HG02973 (cell line): ENCODE data around the gene WEE1.
A peak's percentile ranks its signal among the peaks of the same experiment; 100 is the strongest.
"Not testable (repeated sequence)": the region's sequence is repeated elsewhere in the genome, so short reads cannot be mapped to it uniquely, and the experiment has no call there.

Experiments
- ATAC-seq: cut with Tn5 transposase; IDR thresholded peaks from one replicate; pipeline ENCODE4 v1.9.1; 2021; ENCODE audit warnings: moderate library complexity; ENCODE audit not compliant: unreplicated experiment

The WEE1 gene

DNA sequence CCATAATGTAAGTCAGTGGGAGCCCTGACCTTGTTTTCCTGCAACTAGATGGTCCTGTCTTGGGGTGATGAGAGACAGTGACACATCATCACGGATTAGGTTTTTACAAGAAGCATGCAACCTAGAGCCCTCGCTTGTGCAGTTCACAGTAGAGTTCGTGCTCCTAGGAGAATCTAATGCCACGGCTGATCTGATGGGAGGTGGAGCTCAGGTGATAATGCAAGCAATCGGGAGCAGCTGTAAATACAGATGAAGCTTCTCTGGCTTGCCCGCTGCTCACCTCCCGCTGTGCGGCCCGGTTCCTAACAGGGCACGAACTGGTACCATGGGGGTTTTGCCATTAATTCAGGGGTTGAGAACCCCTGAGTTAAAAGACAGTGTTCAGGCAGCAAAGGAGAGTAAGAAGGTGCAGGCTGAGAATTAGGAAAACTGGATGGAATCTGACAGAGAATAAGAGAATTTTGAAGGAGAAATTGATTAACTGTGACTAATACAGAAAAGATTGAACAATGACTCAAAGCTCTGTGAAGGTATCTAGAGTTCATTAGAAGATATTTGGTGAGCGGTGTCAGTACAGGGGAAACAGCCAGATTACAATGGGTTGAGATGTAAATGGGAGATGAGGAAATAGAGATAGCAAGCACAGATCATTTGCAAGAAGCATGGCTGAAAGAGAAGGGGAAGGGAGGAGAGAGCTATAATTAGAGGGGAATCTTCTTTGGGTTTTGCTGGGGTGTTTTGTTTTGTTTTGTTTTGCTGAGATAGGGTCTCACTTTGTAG, 21.0 kb downstream of the WEE1 start:
- no peak for ATAC-seq

DNA sequence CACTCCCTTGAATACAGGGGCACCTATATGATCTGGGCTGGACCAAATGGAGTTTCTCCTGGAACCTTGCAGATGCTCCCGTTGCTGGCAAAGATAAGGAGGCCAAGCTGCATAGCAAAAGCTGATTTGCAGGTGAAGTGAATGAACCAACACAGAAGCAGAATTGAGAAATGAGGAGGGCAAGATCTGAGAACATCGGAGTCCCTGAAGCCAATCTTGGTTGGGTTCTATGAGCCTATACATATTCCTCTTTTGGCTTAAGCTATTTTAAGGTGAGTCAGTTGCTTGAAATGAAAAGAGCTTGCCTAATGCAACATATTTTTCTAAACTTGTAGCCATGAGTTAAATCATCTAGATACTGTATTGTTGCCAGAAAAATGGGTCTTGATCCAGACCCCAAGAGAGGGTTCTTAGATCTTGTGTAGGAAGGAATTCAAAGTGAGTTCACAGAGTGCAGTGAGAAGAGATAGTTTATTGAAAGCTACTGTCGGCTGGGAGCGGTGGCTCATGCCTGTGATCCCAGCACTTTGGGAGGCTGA, 23.5 kb downstream of the WEE1 start:
- ATAC-seq = no peak

DNA sequence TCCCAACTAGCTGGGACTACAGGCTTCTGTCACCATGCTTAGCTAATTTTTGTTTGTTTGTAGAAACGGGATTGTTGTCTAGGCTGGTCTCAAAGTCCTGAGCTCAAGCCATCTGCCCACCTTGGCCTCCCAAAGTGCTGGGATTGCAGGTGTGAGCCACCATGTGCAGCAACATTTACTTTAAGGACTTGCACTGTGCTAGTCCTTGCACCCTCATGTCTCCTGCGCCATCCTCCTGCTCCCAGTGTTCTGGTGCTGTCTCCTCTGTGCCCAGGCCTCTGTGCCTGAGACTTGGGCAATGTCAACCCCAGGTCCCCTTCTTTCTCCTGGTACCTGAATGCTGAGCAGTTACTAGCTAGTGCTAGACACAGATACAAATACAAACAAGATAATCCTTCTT, 26.7 kb downstream of the WEE1 start:
- ATAC-seq = no peak

DNA sequence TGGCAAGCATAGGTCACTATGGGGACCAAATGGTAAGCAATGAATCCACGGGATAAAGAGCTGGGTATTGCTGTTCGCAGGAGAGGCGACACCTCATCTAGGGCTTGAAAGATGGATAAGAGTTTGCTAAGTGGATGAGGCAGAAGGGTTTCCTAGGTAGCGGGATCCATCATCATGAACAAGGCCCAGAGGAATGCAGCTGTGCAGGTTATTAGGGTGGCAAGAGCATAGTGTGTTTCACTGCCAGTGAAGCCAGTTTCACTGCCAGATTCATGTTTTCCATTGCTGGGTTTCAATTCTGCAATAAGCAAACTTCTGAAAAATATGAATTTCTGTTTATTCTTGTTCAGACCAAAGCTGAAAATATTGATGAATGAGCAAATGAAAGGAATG, 27.2 kb downstream of the WEE1 start:
- ATAC-seq = peak; percentile 47

DNA sequence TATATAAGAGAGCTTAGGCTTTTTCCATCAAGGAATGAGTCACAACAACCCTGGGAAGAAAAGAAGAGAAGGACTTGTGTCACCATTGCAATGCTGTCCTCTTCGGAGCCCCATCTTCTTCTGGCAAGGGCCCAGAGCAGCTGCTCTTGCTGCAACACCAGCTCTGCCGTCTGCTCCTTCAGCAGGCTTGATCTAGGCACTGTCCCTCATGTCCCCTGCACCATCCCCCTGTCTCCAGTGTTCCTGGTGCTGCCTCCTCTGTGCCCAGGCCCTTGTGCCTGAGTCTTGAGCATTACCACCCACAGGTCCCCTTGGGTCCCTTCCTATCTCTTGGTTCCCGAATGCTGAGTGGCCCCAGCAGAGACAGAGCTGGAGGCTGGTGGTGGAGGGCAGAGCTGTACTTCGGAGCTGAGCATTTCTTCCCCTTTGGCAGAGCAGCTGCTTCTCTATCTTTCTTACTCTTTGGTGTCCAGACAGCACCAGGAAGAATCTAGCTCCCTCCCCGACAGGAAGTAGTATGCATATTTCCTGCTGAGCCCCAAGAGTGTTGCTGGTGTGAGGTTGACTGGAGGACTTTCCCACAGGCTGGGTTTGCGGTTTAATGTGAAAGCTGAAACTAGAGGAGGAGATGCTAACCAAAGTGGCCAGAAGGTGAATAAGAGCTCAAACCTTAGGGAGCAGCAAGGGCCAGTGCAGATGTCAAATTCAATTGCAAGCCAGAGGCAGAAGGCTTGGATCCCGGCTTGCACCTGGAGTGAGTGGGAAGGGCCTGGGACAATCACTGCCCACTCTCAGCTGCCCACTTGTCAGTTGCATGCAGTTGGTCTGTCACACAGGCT, 27.8 kb downstream of the WEE1 start:
- ATAC-seq = peak; percentile 63

DNA sequence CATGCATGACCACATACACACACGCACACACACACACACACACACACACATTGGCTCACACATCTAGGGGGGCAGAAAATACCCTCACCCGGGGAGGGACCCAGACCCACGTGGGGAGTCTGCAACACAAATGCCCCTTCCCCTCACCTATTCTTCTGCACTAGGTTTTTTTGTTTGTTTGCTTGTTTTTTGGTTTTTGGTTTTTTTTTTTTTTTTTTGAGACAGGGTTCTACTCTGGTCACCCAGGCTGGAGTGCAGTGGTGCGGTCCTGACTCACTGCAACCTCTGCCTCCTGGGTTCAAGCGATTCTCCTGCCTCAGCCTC, 28.4 kb downstream of the WEE1 start:
- ATAC-seq = peak; percentile 16

DNA sequence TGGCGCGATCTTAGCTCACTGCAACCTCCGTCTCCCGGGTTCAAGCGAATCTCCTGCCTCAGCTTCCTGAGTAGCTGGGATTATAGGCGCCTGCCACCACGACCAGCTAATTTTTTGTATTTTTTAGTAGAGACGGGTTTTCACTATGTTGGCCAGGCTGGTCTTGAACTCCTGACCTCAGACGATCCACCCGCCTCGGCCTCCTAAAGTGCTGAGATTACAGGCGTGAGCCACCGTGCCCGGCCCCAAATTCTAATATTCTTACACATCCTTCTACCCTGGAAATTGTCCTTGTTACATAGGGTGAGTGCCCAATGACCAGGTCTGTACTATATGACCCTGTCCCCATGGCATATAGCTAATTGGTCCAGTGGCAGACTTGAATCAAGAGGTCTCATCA, 29.7 kb downstream of the WEE1 start:
- not testable (repeated sequence) for ATAC-seq

DNA sequence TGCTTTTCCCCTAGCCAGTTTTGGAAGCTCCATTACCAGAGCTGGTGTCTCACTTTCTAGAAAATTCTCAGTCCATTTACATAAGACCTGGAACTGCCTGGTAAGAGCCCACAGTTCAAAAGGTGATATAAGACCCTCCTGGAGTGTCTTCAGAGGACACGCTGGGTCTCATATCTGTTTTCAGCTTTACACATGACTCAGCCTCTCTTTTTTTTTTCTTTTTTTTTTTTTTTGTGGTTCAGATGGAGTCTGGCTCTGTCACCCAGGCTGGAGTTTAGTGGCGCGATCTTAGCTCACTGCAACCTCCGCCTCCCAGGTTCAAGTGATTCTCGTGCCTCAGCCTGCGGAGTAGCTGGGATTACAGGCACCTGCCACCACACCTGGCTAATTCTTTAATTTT, 30.7 kb downstream of the WEE1 start:
- no peak for ATAC-seq

DNA sequence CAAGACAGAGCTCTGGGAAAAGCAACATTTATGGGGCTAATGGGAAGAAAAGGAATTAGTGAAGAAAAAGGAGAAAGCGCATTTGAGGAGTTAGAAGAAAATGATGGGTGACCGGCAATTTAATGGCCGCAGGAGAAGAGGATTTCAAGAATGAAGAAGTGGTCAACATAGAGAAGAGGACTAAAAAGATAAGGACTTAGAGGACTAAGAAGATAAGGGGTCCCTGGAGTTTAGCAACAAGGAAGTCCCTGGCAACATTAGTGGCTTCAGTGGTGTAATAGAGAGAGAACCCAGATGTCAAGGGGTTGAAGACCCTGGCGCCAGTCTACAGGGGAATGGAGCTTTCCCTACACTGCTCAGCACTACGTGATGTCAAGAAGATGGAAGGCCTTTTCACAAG, 32.3 kb downstream of the WEE1 start:
- no peak for ATAC-seq

DNA sequence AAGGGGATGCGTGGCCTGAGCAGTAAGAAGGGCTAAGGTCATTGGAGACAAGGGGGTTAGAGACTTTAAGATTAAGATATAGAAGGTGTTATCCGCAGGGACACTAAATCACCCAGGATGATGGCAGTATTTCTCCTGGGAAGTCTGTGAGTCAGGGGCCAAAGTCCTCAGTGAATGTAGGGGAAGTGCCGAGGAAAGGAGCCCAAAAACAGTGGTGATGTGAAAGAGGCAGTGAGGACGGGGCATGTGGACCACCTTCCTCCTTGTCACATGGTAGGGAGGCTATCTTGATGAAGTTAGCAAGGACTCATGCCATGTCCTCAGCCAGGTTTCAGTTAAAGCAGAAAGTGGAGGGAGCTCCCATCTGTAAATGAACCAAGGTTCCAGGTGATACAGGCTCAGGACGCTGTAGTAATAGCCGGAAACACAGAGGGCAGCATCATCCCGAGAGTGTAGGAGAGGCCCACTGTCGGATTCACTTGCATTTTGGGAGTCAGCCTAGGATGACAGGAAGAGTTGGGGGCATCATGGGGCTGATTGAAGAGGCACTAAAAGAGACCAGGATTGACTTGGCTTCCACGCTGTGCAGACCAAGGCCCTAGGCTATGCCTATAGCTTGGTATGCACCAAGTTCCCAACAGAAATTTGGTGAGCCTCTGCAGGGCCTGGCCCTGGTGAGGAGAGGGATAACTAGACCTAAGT, 33.5 kb downstream of the WEE1 start:
- no peak for ATAC-seq

DNA sequence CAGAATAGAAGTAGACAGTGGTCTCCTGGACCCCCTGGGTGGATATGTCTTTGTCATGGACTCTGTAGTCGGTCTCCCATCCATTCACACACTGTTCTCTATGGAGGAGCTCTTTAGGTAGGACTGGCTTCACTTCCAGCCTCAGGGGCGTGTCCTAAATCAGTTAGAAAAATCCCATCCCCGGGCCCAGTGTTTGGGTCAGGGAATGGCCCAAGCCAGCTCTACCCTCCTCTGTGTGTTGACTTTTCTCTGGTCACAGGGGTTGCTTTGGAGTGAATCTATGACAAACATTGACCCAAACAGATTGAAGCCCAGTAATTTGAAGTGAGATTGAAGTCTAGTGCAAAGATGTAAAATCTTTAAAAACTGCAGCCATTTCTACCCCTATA, 34.0 kb downstream of the WEE1 start:
- no peak for ATAC-seq

DNA sequence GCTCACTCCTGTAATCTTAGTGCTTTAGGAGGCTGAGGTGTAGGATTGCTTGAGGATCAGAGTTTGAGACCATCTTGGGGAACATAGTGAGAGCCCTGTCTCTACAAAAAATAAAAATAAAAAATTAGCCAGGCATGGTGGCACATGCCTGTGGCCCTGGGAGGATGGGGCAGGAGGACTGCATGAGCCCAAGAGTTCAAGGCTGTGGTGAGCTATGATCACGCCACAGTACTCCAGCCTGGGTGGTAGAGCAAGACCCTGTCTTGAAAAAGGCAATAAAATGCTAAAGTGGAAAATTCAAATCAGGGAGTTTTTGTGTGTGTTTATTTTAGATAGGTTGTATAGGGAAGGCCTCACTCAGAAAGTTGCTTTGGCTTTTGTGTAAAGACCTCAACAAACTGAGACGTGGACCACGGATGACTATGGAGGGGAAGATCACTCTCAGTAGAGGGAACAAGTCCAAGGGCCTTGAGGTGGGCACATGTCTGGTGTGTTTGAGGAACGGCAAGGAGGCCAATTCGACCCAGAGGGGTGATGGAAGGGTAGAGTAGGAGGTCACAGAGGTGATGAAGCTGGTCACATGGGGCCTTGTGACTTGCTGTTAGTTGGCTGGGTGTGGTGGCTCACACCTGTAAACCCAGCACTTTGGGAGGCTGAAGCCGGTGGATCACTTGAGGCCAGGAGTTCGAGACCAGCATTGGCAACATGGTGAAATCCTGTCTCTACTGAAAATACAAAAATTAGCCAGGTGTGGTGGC, 35.7 kb downstream of the WEE1 start:
- ATAC-seq = no peak

DNA sequence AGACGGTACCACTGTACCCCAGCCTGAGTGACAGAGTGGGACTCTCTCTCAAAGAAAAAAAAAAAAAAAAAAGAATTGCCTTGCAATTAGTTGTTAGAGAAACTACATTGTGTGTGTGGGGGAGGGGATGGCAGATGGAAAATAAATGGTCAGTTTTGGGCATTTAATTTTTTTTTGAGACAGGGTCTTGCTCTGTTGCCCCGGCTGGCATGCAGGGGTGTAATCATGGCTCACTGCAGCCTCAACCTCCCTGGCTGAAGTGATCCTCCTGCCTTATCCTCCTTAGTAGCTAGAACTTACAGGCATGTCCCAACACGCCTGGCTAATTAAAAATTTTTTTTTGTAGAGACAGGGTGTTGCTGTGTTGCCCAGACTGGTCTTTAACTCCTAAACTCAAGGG, 36.4 kb downstream of the WEE1 start:
- no peak for ATAC-seq

DNA sequence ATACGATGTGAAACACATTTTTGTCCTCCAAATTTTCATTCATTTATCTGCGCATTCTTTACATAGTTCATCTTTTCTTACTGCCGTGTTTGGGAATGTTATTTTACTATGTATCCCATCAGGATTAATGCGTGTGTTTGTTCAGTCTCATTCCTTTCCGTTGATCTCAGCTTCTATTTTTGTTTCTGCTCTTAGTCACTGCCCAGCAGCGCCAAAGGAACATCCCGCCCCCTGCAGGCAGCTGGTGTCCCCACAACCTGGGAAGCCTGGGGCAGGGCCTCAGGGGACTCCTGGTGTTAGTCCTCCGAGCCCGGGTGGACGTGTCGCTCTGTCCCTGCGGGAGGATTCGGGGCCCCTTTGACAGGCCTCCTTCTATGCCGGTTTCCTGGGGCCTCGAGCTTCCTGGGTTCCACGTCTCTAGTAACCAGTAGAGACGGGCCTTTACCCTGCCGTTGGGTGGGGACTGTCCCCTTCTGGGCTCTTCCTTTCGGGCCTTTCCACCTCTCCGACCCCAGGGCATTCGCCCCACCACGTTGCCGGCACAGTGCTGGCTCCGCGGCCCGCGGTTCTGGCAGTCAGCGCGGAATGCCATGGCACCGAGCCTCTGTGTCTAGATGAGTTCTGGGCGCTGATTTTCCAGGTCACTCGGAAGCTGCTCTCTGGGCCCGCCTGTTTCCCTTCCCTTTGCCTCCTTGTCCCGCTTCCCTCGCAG, 39.8 kb downstream of the WEE1 start:
- ATAC-seq = peak; percentile 35

DNA sequence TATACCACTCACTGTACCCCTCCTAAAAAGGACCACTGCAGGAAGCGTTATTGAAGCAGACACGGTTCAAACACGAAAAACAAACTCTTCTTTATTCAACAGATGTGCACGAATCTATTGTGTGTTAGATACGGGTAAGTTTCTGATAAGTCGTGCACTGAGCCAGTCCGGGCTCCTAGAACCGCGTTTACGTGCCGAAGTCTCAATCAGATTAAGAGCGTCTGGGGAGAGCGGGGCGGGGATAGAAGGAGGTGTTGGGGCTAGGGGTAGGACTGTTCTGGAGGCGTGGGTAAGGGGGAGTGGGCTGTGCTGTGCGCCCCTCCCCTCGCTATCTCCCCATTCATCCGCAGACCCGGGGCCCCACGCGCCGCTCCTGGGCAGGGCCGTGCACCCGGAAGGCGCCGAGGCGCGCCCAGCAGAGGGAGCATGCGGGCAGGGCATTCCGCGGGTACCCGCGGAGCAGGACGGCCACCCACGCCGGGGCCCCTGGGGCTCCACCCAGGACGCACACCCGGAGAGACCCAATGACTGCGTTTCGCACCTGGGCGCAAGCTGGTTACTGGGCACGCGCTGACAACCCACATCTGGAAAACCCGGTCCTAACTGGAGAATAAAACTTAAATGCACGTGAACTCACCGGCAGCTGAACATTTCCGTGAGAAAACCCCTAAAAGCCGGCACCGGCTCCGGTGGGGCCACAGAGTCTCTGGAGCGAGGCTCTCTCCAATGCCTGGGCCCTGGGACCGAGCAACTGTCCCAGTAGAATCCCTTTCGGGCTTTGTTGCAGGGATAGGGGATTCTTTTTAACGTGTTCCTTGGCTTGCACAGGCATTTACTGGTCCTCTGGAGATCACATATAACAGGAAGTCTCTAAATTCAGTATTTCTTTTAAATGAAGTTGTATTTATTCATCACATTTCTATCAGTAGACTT, 40.6 kb downstream of the WEE1 start:
- ATAC-seq = peak; percentile 69

DNA sequence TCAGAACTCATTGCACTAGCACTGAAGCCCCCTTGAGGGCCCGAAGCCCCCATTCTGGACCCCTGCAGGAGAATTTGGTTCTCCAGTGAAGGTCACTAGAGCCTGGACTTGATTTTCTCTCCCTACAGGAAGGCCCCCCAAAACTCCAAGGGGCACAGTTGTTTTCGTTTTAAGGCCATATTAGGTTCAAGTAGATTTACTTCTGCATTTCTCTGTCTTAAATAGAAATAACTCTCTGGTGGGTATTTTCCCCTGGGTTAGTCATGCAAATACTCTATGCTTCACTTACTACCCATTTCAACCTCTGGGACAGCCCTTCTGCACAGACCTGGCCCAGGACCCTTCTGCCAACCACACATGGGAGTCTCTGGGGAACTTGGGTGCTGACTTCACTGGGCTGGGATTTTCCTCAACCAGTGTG, 41.6 kb downstream of the WEE1 start:
- ATAC-seq = peak; percentile 50

DNA sequence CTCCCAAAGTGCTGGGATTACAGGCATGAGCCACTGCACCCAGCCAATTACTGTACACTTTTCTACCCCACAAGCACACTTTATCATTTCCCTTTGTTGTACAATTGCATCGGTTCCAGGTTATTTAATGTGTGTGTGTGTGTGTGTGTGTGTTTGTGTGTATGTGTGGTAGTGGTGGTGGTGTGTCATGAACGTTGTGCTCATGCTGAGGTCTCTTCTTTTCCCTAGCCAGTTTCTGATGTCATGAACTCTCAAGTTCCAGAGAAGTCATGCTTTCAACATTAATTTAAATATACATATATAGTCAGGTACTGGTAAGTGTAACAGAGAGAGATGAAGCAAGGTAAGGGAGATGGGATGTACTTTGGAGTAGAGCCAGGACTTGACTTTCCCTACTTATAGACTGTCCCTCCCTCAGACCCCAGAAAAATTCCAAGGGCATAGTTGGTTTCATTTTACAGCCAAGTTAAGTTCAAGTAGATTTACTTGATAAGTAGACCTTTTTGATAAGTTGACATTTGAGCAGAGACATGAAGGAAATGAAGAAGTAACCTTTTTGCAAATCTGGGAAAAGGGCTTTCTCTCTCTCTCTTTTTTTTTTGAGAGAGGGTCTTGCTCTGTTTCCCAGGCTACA, 42.7 kb downstream of the WEE1 start:
- no peak for ATAC-seq

DNA sequence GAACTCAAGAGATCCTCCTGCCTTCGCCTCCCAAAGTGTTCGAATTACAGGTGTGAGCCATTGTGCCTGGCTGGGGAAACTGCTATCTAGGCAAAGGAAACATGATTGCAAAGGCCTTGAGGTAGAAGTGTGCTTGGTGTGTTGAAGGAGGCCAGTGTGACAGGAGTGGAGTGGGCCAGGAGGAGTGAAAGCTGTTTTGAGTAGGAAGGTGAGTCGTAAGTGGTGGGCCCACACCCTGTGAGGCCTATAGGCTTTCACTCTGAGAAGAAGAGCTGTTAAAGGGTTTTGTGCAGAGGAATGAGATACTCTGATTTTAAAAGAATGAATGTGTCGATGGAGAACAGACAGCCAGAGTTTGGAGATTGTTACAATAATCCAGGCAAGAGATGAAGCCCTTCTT, 43.4 kb downstream of the WEE1 start:
- ATAC-seq = no peak

DNA sequence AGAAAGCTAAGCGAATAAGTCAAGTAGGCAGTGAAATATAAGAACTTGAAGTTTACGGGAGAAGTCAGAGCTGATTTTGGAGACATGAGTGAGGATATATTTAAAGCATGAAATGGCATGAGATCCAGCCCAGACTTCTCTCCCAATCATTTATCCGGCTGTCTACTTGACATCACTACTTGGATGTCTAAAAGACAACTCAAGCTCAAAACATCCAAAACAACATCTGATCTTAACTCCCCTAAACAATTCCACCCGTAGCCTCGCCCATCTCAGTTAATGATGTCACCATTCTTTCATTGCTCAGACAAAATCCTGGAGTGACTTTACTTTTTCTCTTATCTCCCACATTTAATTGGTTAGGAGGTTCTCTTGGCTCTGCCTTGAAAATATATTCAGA, 44.5 kb downstream of the WEE1 start:
- no peak for ATAC-seq
